ENCODE data around the gene RSRP1. TPM values are rescaled to one million over a fixed set of nuclear protein-coding genes. Genes with fewer than 3 reads are reported as not detected.

Gene RSRP1
- total and polyA plus RNA-seq, 2 of the 13 experiments (the other 11 are each of a cell fraction or from before 2014, with no cell fraction given): 43.9 to 52.8 TPM

DNA sequence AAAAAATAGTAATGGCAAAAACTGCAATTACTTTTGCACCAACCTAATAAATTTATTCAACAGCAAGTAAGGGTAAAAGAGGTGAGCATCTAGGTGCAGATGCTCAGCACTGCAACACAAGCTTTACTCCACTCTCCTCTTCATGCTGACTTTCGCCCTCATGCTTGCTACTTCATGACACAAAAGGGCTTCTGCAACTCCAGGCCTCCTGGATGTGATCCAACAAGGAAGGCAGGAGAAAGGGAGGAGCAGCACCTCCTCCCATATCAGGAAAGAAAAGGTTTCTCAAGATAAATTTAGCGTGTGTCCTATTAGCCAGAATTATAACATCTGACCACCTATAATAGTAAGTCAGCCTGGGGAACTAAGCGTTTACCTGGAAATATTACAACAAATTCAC, 26.6 kb downstream of the RSRP1 start (continued):
- TF ChIP-seq, protein P1, sequence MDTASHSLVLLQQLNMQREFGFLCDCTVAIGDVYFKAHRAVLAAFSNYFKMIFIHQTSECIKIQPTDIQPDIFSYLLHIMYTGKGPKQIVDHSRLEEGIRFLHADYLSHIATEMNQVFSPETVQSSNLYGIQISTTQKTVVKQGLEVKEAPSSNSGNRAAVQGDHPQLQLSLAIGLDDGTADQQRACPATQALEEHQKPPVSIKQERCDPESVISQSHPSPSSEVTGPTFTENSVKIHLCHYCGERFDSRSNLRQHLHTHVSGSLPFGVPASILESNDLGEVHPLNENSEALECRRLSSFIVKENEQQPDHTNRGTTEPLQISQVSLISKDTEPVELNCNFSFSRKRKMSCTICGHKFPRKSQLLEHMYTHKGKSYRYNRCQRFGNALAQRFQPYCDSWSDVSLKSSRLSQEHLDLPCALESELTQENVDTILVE (CRISPR knock-in tag; IDR thresholded peaks at IDR 0.05): no peak
- no peak for TF ChIP-seq ZSCAN9 (CRISPR knock-in tag; IDR thresholded peaks at IDR 0.05; ENCODE audit: borderline replicate concordance)
- no peak for TF ChIP-seq IKZF5 (CRISPR knock-in tag; IDR thresholded peaks at IDR 0.05)

- ATAC-seq: no peak
- no peaks in the 10 kb centered on the region for H3K9me3 ChIP-seq (ENCODE audit: low read length)
- no peak overlapping the region for H2AFZ ChIP-seq (ENCODE audit: low read length)
- H3K4me3 ChIP-seq (replicated peaks in 1 of 3; ENCODE audit: insufficient read depth in 1 of 3, low read depth in 2 of 3, low read length in 3 of 3): no peak overlapping the region
- ChIA-PET CTCF (ENCODE audit: low intra/inter-chr PET ratio, low total read pairs) (no interaction called here), POLR2A (interaction anchor here (0.7 to 2.1 kb wide), 4 partner anchors 13 to 28 kb away, joined by 3 to 7 read pairs (median 4); partner anchors contain the start of genes RSRP1 and SYF2)
- TF ChIP-seq GTF2F1 (IDR thresholded peaks at IDR 0.05; ENCODE audit: low read length) (no peak), ZBTB42 (CRISPR knock-in tag; IDR thresholded peaks at IDR 0.05) (no peak), AFF4 (CRISPR knock-in tag; IDR thresholded peaks at IDR 0.05) (no peak), PAX8 (CRISPR knock-in tag; IDR thresholded peaks at IDR 0.05; ENCODE audit: borderline replicate concordance) (no peak), FOXO1 (CRISPR knock-in tag; IDR thresholded peaks at IDR 0.05) (no peak), ESRRA (CRISPR knock-in tag; IDR thresholded peaks at IDR 0.05; ENCODE audit: low read depth) (no peak), PPARG (CRISPR knock-in tag; conservative IDR thresholded peaks at IDR 0.05) (no peak), PHB2 (IDR thresholded peaks at IDR 0.05; ENCODE audit: partially characterized antibody) (no peak), ZNF691 (CRISPR knock-in tag; IDR thresholded peaks at IDR 0.05; ENCODE audit: borderline replicate concordance, low read depth) (no peak)
- TF ChIP-seq, protein P2, sequence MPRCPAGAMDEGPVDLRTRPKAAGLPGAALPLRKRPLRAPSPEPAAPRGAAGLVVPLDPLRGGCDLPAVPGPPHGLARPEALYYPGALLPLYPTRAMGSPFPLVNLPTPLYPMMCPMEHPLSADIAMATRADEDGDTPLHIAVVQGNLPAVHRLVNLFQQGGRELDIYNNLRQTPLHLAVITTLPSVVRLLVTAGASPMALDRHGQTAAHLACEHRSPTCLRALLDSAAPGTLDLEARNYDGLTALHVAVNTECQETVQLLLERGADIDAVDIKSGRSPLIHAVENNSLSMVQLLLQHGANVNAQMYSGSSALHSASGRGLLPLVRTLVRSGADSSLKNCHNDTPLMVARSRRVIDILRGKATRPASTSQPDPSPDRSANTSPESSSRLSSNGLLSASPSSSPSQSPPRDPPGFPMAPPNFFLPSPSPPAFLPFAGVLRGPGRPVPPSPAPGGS (CRISPR knock-in tag; IDR thresholded peaks at IDR 0.05): no peak
- intact Hi-C loops (cut with micrococcal nuclease; ENCODE audit: unreplicated experiment) (no loop called here), in situ Hi-C loops (cut with HindIII; ENCODE audit: extremely low pct_ligation_motif_present, low pct_unique_long_range_greater_than_20kb) (no loop called here)
- H3K79me2 ChIP-seq (ENCODE audit: insufficient read depth, low read length): no peaks in the 10 kb centered on the region
- no peak overlapping the region for H3K9ac ChIP-seq (ENCODE audit: insufficient read depth, low read depth, low read length)
- H3K4me1 ChIP-seq (ENCODE audit: insufficient read depth, low read length): peaks cover 21% of the 10 kb centered on the region
- no peak overlapping the region for H3K27ac ChIP-seq (ENCODE audit: extremely low read length, insufficient read depth, low read length)
- 92% methylated on average over 9 of the region's 9 CpGs for WGBS (ENCODE audit: low lambda C conversion rate)
- H3K4me2 ChIP-seq (ENCODE audit: low read depth, low read length): no peak overlapping the region
- no peak for FAIRE-seq
- no peak for DNase-seq (ENCODE audit: low spot score)
- H3K27me3 ChIP-seq (ENCODE audit: control insufficient read depth in 1 of 2, insufficient read depth in 2 of 2, low read length in 2 of 2): no peaks in the 10 kb centered on the region
- BruUV-seq (replicated peaks): no TSS peak
- peaks cover 7 to 22% of the 10 kb centered on the region in 2 experiments; a peak in 4 of 5 replicates for H3K36me3 ChIP-seq (replicated peaks in 1 of 2; ENCODE audit: control insufficient read depth in 1 of 2, insufficient read depth in 2 of 2, low read length in 2 of 2)
- H4K20me1 ChIP-seq (ENCODE audit: insufficient read depth, low read length): no peaks in the 10 kb centered on the region
Observed at GRCh38 chr1:25219661-25220251, 27.5 kb downstream of the RSRP1 start.
